EH (cell line): ENCODE results near the gene ADAMTS1.

Experiments
- DNase-seq: peaks from one replicate; pipeline ENCODE4 v3.0.0-alpha.2; 2015; ENCODE audit warnings: low read depth

Gene ADAMTS1

GRCh38 chr21:26812173-26812572, 33.0 kb downstream of the ADAMTS1 start:
- DNase-seq, result no peak

GRCh38 chr21:26811482-26811881, 33.7 kb downstream of the ADAMTS1 start:
- DNase-seq, result no peak

GRCh38 chr21:26810676-26811415, 34.4 kb downstream of the ADAMTS1 start:
- DNase-seq, result peak; percentile 64

- no peak for DNase-seq
Measured at GRCh38 chr21:26810266-26810665, 34.9 kb downstream of the ADAMTS1 start.

- no peak for DNase-seq
Measured at GRCh38 chr21:26809745-26810144, 35.5 kb downstream of the ADAMTS1 start.

- DNase-seq, result peak; percentile 51
Measured at GRCh38 chr21:26806801-26807295, 38.4 kb downstream of the ADAMTS1 start.

DNA sequence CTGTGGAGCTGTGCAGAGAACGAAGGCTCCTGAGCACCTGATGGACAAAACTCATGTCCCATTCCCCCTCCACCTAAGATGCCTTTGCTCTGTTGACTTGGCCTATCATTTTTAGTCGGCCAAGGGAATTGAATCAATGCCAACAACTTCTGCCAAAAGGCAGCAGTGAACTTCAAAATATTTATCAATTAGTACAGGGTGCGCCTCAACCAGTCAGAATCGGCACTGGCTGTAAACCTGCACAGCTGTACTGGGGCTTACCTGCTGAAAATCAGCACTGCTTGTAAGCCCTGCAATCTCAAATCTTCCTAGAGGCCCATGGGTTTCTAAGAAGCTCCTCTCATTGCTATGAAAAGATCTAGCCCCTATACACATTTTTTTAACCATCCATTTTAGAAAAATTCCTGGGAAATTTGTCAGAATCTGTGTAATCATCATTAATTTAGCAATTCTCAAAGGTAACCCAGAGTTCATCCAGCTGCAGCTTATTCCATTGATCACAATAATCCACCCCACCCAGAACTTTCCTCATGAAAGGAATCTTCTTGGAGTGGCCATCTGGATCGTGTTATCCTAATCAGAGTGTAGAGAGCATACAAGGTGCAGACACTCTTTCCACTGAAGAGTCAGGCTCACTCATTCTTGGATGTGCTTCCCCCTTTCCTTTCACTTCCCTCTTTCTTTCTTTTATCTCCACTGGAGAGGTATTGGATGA, 40.2 kb downstream of the ADAMTS1 start:
- peak; percentile 58 for DNase-seq

- peak; percentile 95 for DNase-seq
Measured at GRCh38 chr21:26801498-26801897, 43.7 kb downstream of the ADAMTS1 start.

- peak; percentile 83 for DNase-seq
Measured at GRCh38 chr21:26800970-26801431, 44.2 kb downstream of the ADAMTS1 start.

DNA sequence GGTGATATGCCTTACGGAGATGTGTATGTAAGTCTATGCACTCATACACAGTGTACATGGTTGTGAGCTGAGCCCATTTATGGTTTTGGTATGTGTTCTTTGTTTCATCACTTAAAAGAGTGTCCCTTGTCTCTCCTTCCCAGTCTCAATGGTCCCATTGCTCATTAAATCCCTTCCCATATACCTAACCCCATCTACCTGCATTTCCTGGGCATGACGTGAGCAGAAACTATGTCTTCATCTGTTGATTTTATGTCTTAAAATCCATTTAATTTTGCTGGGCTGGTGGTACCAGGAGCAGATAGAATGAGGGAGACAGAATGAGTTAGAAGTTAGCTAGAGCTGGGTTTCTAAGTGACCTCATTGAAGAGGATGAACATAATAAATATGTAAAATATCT, 44.8 kb downstream of the ADAMTS1 start:
- no peak for DNase-seq

DNA sequence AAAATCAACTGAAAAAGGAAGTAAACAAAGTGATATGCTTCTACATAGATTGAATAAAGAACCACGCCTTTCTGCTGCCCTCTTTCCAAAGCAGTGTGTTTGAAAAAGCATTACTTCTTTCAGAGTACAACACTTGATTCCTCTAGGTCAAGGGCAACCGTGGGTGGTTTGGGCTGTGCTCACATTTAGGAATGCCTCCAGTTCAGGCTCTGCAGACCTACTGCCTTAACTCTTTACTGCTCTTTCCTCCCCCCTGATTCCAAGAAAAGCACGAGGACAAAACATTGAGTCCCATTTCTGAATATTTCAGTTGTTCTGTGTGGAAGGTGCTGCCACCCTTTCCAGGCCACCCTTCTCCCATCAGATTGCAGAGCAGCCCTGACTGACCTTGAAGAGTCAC, 45.2 kb downstream of the ADAMTS1 start:
- peak; percentile 22 for DNase-seq

DNA sequence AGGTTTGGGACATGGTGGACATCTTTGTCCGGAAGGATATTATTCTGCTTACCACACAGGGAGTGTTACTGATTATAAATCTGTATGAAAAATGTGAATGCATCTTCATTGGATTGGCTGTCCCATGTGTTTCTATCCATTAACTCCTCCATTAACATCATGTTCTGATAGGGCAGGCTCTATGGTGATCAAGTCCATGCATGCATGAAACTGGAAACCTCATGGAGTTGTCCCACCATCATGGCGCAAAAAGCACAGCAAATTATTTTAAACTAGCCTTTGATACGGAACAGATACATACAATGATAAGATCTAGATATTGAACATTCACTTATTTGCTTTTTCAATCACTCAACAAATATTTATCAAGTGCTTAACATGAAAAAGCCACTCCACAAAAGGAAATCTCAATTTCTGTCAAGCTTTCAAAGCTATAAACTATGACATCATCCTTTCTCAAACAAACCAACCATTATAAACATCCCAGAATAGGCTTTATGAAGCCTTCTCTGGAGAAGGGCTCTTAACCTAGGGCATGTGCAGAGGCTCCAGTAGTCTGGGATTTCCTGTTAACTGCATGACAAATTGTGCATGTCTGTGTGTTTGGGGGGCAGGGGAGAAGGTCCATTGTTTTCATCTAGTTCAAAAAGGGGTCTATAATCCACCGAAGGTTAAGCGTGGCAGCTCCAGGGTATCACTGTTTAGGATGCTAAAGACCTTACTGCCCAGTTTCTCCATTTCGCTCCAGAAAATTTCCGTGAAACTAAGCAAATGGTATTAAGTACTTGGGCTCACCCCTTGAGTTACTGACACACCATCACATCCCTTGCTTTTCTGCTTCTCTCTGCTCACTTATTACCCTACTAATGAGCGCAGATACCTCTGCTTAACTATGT, 46.1 kb downstream of the ADAMTS1 start:
- peak; percentile 50 for DNase-seq

GRCh38 chr21:26797878-26798456, 47.2 kb downstream of the ADAMTS1 start:
- no peak for DNase-seq

- peak; percentile 97 for DNase-seq
Measured at GRCh38 chr21:26795866-26796329, 49.3 kb downstream of the ADAMTS1 start.

DNA sequence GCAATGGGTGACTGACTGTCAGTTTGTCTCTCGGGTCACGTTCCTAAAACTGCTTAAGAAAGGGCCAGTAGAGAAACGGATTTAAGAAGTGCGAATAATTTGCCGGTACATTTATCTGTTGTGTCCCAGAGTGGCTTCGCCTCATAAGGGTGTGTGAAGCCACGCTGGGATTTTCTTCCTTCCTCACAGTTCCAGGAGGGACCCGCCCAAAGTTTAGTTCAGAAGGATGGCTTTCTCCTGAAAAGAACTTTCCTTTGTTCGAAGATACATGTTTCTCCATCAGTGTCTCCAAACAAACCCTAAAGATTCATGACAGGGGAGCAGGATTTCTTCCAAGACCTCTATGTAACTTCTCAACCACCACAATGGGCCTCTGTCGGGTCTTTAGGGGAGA, 49.8 kb downstream of the ADAMTS1 start:
- DNase-seq, result no peak

- peak; percentile 60 for DNase-seq
Measured at GRCh38 chr21:26794597-26795411, 50.4 kb downstream of the ADAMTS1 start.

- DNase-seq, result no peak
Measured at GRCh38 chr21:26790296-26790695, 54.9 kb downstream of the ADAMTS1 start.

DNA sequence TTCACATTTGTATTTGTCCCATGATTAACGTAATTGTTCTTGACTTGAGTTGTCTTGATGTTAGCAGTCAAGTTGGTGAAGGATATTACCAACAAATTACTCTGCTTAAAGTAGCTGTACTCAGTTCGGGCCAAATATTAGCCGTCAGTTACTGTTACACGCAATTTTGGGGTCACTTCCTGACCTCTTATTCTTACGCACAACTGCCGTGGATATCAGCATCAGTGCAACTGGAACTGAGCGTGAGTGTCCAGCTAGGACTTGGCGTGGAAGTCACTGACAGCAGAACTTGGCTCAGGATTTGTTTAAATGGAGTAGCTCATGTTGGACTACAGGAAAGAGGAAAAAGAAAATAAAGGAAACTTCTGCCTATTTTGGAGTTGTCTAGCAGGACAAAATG, 56.4 kb downstream of the ADAMTS1 start:
- DNase-seq, result no peak
